ENCODE data around the gene DBX2. TPM values are rescaled to one million over a fixed set of nuclear protein-coding genes. Genes with fewer than 3 reads are reported as not detected.

The DBX2 gene
- total RNA-seq, 3 donors from 2014 or later: not detected

- no peaks in the 10 kb centered on the region for H3K4me1 ChIP-seq (ENCODE audit: low read depth)
- H3K36me3 ChIP-seq (ENCODE audit: low read depth): no peaks in the 10 kb centered on the region
- no peak for TF ChIP-seq CTCF (IDR thresholded peaks at IDR 0.05)
- no peaks in the 10 kb centered on the region for H3K9me3 ChIP-seq
- H3K4me3 ChIP-seq: no peak overlapping the region
- intact Hi-C loops (cut with DNase I, micrococcal nuclease): no loop called here
- no peak for DNase-seq
- no peak for ATAC-seq
These were observed 26.4 kb upstream of the DBX2 start for GRCh38 chr12:45077251-45077650.

- Histone ChIP-seq H3K4me1 (ENCODE audit: low read depth) (no peaks in the 10 kb centered on the region), H3K9me3 (no peaks in the 10 kb centered on the region), H3K4me3 (no peak overlapping the region), H3K36me3 (ENCODE audit: low read depth) (no peaks in the 10 kb centered on the region)
- intact Hi-C loops (cut with DNase I, micrococcal nuclease): no loop called here
- ATAC-seq (no peak), DNase-seq (no peak)
- TF ChIP-seq CTCF (IDR thresholded peaks at IDR 0.05): no peak
These were observed 25.6 kb upstream of the DBX2 start for GRCh38 chr12:45076417-45077026.

- intact Hi-C loops (cut with DNase I, micrococcal nuclease): no loop called here
- H3K9me3 ChIP-seq: no peaks in the 10 kb centered on the region
- H3K36me3 ChIP-seq (ENCODE audit: low read depth): no peaks in the 10 kb centered on the region
- ATAC-seq: no peak
- no peak for TF ChIP-seq CTCF (IDR thresholded peaks at IDR 0.05)
- DNase-seq: no peak
- H3K4me3 ChIP-seq: no peak overlapping the region
- no peaks in the 10 kb centered on the region for H3K4me1 ChIP-seq (ENCODE audit: low read depth)
These were observed 24.8 kb upstream of the DBX2 start for GRCh38 chr12:45075587-45076282.

- Histone ChIP-seq H3K4me1 (ENCODE audit: low read depth) (no peaks in the 10 kb centered on the region), H3K36me3 (ENCODE audit: low read depth) (no peaks in the 10 kb centered on the region), H3K4me3 (no peak overlapping the region), H3K9me3 (no peaks in the 10 kb centered on the region)
- intact Hi-C loops (cut with DNase I, micrococcal nuclease): no loop called here
- TF ChIP-seq CTCF (IDR thresholded peaks at IDR 0.05): no peak
- ATAC-seq (no peak), DNase-seq (no peak)
These were observed 14.3 kb upstream of the DBX2 start for GRCh38 chr12:45065125-45065626.

GRCh38 chr12:45060976-45061375 is 10.1 kb upstream of the DBX2 start:
- intact Hi-C loops (cut with DNase I, micrococcal nuclease): no loop called here
- DNase-seq: no peak

More at GRCh38 chr12:45060976-45061375, 10.1 kb upstream of the DBX2 start:
- Histone ChIP-seq H3K36me3 (ENCODE audit: low read depth) (no peaks in the 10 kb centered on the region), H3K4me3 (no peak overlapping the region), H3K9me3 (no peaks in the 10 kb centered on the region), H3K4me1 (ENCODE audit: low read depth) (no peaks in the 10 kb centered on the region)
- no peak for ATAC-seq
- no peak for TF ChIP-seq CTCF (IDR thresholded peaks at IDR 0.05)
